ENCODE measurements around the gene ASB16. TPM values are rescaled to one million over a fixed set of nuclear protein-coding genes. Genes with fewer than 3 reads are reported as not detected.

The ASB16 gene
- total and polyA plus RNA-seq, 2 donors (not counting 1 experiment from before 2014, with no cell fraction given), result not detected

DNA sequence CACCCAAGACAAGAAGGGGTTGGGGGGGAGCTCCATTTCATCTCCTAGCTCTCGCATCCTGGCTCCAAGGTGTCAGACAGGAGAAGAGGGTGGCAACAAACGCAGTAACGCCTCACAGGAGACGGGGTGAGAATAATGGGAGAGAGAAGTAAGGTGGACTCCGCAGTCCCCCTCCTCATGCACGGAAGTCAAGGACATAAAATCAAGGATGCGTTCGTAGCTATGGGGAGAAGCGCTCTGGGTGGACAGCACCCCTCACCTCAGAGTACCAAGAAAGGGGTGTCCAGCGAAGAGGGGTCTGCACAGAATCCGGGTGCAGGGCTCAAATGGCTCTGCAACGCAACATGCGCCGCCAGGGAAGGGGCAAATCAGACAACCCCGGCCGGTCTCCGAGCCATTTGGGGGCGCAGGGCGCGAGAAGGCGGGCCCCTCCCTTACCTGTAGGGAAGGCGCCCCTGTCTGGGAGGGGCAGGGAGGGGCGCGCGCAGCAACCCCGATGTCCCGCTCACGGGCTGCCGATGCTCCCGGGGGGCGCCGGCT, 47.6 kb upstream of the ASB16 start:
- TF ChIP-seq, protein P1, sequence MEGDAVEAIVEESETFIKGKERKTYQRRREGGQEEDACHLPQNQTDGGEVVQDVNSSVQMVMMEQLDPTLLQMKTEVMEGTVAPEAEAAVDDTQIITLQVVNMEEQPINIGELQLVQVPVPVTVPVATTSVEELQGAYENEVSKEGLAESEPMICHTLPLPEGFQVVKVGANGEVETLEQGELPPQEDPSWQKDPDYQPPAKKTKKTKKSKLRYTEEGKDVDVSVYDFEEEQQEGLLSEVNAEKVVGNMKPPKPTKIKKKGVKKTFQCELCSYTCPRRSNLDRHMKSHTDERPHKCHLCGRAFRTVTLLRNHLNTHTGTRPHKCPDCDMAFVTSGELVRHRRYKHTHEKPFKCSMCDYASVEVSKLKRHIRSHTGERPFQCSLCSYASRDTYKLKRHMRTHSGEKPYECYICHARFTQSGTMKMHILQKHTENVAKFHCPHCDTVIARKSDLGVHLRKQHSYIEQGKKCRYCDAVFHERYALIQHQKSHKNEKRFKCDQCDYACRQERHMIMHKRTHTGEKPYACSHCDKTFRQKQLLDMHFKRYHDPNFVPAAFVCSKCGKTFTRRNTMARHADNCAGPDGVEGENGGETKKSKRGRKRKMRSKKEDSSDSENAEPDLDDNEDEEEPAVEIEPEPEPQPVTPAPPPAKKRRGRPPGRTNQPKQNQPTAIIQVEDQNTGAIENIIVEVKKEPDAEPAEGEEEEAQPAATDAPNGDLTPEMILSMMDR (IDR thresholded peaks at IDR 0.05), result no peak
- no peak for TF ChIP-seq EZH2 (IDR thresholded peaks at IDR 0.05; ENCODE audit: borderline replicate concordance, insufficient read depth, low read depth, low read length, poor library complexity, severe bottlenecking)
- no peaks in the 10 kb centered on the region for H3K9me3 ChIP-seq (ENCODE audit: control extremely low read depth in 1 of 3, control insufficient read depth in 2 of 3, insufficient read depth in 1 of 3, low read length in 2 of 3)
- H3K79me2 ChIP-seq (ENCODE audit: control insufficient read depth, insufficient read depth, low read length), result peaks cover 70% of the 10 kb centered on the region
- peak overlapping the region; percentile 95 for H3K4me3 Mint-ChIP-seq
- peaks cover 18 to 26% of the 10 kb centered on the region in 2 donors for H3K4me1 ChIP-seq (ENCODE audit: control insufficient read depth in 2 of 2, insufficient read depth in 2 of 2, low read length in 2 of 2)
- H3K4me3 ChIP-seq (ENCODE audit: control extremely low read depth in 1 of 5, extremely low read depth in 1 of 5, insufficient read depth in 1 of 5, low read depth in 2 of 5, low read length in 4 of 5), result peak overlapping the region; percentile 70 to 98 (median 73)
- H3K4me1 Mint-ChIP-seq, result peaks cover 50% of the 10 kb centered on the region
- DNase-seq (no peak), ATAC-seq (ENCODE audit: low read depth) (peak; percentile 8)
- intact Hi-C loops (cut with micrococcal nuclease), result loop anchor here (1.0 kb wide), 2 partner anchors 11 to 63 kb away; partner anchors contain the start of gene TMUB2
- peaks cover 47% of the 10 kb centered on the region for H4K20me1 ChIP-seq (ENCODE audit: control insufficient read depth, insufficient read depth, low read length, poor library complexity, severe bottlenecking)
- peaks cover 1 to 4% of the 10 kb centered on the region in 2 experiments for H3K36me3 ChIP-seq (replicated peaks in 1 of 2; ENCODE audit: control extremely low read depth in 1 of 2, control insufficient read depth in 1 of 2, extremely low read depth in 1 of 2, insufficient read depth in 2 of 2, low read length in 1 of 2)
- no peaks in the 10 kb centered on the region for H3K9me3 Mint-ChIP-seq (ENCODE audit: insufficient read depth)
- 1% methylated on average over 24 of the region's 32 CpGs for WGBS (ENCODE audit: insufficient coverage)
- H3K27ac ChIP-seq (ENCODE audit: low read length in 2 of 2), result peak overlapping the region; percentile 38 to 90
- H3K27me3 Mint-ChIP-seq, result no peaks in the 10 kb centered on the region
- CTCF ChIA-PET, result interaction anchor here (0.7 to 2.2 kb wide), 23 partner anchors 12 to 240 kb away, joined by 3 to 16 read pairs (median 5); partner anchors contain the start of genes FAM171A2, G6PC3, GRN and HROB
- H3K9ac ChIP-seq (ENCODE audit: low read length), result peak overlapping the region; percentile 91
- peak overlapping the region; percentile 99 for H3K27ac Mint-ChIP-seq
- H3K27me3 ChIP-seq (replicated peaks in 1 of 4; ENCODE audit: control extremely low read depth in 1 of 4, control insufficient read depth in 3 of 4, insufficient read depth in 4 of 4, low read length in 3 of 4), result no peaks in the 10 kb centered on the region
- peak overlapping the region; percentile 99 for H3K4me2 ChIP-seq (replicated peaks; ENCODE audit: low read depth, low read length, poor library complexity, severe bottlenecking)
- POLR2A ChIA-PET, result interaction anchor here (0.5 to 1.6 kb wide), 14 partner anchors 9 to 446 kb away, joined by 3 to 11 read pairs (median 3); partner anchors contain the start of genes GRN, TMEM101 and TMUB2
- H2AFZ ChIP-seq (ENCODE audit: insufficient read depth, low read depth, low read length, poor library complexity, severe bottlenecking), result peak overlapping the region; percentile 81

All from B cell (primary cell).